GM12874 (cell line): ENCODE results near the gene RPAP2.

Experiments used
- TF ChIP-seq, protein P1 (sequence below): IDR thresholded peaks from 2 replicates; pipeline ENCODE4 v1.5.1; 2011; ENCODE audit warnings: low read depth, mild to moderate bottlenecking, control low read depth, low read length, moderate library complexity; ENCODE audit not compliant: insufficient read depth

The RPAP2 gene

DNA sequence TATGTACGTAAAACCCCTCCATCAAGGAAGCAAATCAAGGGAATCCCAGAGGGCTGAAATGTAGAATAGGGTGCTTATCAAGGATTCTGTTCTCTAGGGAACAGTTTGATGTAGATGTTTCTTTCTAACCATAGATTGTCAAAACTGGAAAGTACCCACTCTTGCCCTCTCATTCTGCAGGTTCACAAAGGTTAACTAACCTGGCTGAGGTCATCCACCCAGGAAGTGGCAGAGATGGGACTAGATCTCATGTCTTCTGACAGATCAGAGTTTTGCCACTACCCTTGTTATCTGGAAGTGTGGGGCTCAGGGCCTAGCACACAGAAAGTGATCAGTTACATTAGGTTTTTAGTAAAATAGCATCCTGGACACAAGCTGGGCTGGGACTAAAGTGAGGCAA, 140.4 kb downstream of the RPAP2 start:
- TF ChIP-seq, protein P1, sequence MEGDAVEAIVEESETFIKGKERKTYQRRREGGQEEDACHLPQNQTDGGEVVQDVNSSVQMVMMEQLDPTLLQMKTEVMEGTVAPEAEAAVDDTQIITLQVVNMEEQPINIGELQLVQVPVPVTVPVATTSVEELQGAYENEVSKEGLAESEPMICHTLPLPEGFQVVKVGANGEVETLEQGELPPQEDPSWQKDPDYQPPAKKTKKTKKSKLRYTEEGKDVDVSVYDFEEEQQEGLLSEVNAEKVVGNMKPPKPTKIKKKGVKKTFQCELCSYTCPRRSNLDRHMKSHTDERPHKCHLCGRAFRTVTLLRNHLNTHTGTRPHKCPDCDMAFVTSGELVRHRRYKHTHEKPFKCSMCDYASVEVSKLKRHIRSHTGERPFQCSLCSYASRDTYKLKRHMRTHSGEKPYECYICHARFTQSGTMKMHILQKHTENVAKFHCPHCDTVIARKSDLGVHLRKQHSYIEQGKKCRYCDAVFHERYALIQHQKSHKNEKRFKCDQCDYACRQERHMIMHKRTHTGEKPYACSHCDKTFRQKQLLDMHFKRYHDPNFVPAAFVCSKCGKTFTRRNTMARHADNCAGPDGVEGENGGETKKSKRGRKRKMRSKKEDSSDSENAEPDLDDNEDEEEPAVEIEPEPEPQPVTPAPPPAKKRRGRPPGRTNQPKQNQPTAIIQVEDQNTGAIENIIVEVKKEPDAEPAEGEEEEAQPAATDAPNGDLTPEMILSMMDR = no peak

DNA sequence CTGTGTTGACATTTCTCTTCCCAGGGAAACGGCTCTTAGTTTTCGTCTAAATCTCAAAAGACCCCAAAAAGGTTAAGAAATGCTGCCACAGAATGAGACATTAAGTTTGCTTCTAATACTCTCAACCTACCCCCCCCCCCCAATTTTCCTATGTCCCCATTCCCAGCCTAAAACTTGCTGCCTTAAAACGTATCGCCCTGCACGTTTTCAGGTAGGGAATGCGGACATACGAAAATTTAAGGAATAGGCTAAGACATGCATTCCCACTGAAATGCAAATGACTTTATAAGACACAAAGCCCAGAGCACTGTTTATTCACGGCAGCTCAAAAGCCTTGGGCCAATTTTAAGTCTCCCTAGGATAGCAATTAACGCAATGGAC, 142.4 kb downstream of the RPAP2 start:
- TF ChIP-seq, protein P1 = no peak

DNA sequence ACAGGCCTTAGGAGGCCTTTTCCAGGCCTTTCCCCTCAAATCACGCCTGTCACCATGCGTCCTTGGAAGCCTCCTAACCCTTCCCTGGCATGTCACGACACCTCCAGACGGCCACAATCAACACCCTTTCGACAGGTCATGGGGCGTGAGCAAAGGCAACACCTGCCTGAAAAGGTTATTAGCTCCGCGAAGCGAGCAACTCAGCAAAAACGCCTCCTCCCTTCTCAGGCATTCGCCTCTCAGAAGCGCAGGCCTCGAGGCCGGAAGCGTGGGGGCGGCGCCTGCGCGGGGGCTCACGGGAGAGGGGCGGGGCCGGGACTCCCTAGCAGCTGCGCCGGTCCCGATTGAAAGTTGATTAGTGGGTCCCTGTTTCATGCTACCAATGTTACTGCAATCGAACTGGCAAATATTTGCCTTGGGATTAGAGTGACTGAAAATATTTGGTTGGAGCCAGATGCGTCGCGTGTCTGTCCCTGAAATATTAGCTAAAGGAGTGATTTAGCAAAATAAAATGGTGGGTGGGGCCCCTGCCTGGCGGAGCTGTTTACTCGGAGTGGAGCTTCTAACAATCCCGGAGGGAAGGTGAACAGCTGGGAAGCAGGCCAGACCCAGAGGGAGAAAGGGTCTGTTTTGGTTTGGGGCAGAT, 143.0 kb downstream of the RPAP2 start:
- TF ChIP-seq, protein P1 = no peak

DNA sequence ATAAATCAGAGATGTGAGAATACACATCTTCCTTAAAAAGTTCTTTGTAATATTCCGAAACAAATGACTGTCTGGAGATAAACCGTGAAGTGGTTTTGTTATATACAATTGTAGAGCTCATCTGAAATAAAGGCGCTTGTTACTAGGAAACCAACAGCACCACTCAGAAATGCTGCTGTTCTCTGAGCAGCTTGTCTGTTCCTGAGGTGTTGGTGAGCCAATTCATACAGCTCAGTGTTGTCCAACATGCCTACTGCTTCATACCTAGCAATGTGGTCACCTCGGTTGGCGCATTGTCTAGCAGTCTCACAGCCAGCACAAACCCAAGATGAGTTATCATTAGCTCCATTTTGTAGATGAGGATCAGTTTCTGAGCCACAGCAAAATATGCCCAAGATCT, 143.5 kb downstream of the RPAP2 start:
- TF ChIP-seq, protein P1 = no peak

DNA sequence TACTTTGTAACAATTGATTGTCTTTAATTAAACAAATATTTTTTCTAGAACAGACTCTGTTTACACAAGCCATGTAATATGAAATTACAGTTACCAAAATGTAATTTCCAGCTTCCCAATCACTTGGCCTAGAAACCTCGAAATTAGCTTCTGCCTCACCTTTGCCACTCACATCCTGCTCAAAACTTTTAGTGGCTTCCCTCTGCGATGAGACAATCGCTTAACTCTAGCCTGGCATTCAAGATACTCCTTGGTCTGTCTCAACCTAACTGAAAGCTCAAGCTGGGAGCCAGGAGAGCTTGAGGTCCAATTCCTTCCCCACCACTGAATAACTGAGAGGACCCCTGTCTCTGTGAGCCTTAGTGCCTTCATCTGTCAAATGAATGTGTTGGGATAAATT, 145.0 kb downstream of the RPAP2 start:
- TF ChIP-seq, protein P1 = no peak

DNA sequence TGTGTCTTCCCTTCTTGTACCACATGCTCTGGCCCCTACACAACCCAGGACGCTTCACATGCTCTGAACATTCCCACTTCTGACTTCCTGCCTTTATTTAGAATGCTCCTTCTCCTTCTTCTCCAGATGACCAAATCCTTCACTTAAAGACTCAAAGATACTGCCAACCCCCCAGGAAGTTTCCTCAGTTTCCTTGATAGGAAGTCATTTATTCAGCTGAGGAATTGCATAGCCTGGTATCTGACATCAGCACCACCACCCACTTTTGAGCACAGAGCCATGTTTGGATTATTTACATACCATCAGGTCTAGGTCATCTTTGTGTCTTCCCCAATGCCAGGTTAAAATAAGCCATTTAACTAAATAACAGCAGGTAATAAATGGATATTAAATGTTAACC, 145.5 kb downstream of the RPAP2 start:
- TF ChIP-seq, protein P1 = no peak

DNA sequence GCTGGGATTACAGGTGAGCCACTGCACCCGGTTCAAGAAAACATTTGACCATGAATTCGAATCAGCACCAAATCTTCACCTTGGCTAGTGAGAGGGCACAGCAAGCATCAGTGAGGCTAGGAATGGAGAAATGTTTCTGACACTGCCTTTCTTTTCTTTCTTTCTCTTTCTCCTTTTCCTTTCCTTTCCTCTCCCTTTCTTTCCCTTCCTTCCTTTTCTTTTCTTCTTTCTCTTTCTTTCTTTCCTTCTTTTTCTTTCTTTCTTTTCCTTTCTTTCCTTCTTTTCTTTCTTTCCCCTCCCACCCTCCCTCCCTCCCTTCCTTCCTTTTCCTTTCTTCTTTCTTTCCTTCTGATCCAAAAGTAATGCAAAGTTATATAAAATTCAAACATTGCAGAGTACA, 147.0 kb downstream of the RPAP2 start:
- TF ChIP-seq, protein P1 = no peak

DNA sequence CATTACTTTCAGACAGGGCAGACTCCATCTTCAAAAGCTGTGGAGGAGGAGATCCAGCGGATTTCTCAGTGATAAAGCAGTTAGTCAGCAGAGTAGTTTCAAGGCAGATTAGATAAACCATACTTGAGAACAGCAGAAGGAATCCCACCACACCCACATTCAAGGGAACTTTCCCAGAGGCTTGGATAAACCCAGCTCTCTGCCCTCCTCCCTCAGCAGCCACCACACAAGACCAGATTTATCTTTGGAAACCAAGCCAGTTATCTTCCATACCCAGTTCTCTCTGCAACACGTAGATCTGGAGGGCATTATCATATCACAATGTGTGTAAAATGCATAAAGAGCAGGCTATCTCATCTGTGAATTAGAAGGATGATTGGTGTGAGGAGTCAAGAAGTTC, 147.7 kb downstream of the RPAP2 start:
- TF ChIP-seq, protein P1 = no peak
